B cell (primary cell): ENCODE results near the gene TPST1. TPM values are rescaled to one million over a fixed set of nuclear protein-coding genes. Genes with fewer than 3 reads are reported as not detected.

Experiments
- ATAC-seq: fragments of 200-7000 bp; cut with Tn5 transposase; one replicate; pipeline ENCODE4 v1.10.0; 2021; ENCODE audit warnings: low read depth, mild to moderate bottlenecking, moderate number of reproducible peaks, moderate library complexity
- CTCF ChIA-PET: fragments of 350-600 bp; sonication (Branson Sonifier 250); formaldehyde crosslinking; loops from one replicate; lab custom pipeline; 2021; ENCODE audit warnings: antibody characterized with exemption, inconsistent platforms; lab: Charles Lee
- POLR2A ChIA-PET: fragments of 350-600 bp; sonication (Branson Sonifier 250); formaldehyde crosslinking; loops from one replicate; lab custom pipeline; 2021; ENCODE audit warnings: antibody characterized with exemption; lab: Charles Lee
- DNase-seq: peaks from one replicate; pipeline ENCODE4 v3.0.0; 2013
- H2AFZ ChIP-seq: 2 replicates; pipeline ENCODE4 v1.6.1; 2012; ENCODE audit warnings: mild to moderate bottlenecking, low read depth, low read length; ENCODE audit not compliant: insufficient read depth, poor library complexity, severe bottlenecking
- H3K27ac ChIP-seq, 2 donors: 1 replicate in 1 of 2; 2 replicates in 1 of 2; pipeline ENCODE4 v1.5.1; 2012 to 2013; ENCODE audit warnings: low read length in 2 of 2, mild to moderate bottlenecking in 2 of 2, moderate library complexity in 1 of 2
- H3K27me3 ChIP-seq, 4 experiments: fragments of 200-600 bp in 1 of 4; sonication (generic) in 1 of 4; replicated peaks in 1 of 4; 1 replicate in 2 of 4; 2 replicates in 2 of 4; pipeline versions ENCODE4 v1.6.1 to v1.7.0; 2013 to 2016; ENCODE audit warnings: low read length in 3 of 4, mild to moderate bottlenecking in 2 of 4, mixed read lengths in 1 of 4, moderate library complexity in 1 of 4; ENCODE audit not compliant: insufficient read depth in 4 of 4, control insufficient read depth in 3 of 4; ENCODE audit errors: control extremely low read depth in 1 of 4
- H3K36me3 ChIP-seq, 2 experiments: replicated peaks in 1 of 2; 1 replicate in 1 of 2; 2 replicates in 1 of 2; pipeline versions ENCODE4 v1.6.1 to v1.7.1; 2013; ENCODE audit warnings: low read length in 1 of 2; ENCODE audit not compliant: insufficient read depth in 2 of 2, control insufficient read depth in 1 of 2; ENCODE audit errors: control extremely low read depth in 1 of 2, extremely low read depth in 1 of 2
- H3K4me1 ChIP-seq, 2 donors: fragments of 200-600 bp in 1 of 2; sonication (generic) in 1 of 2; 1 replicate in 1 of 2; 2 replicates in 1 of 2; pipeline versions ENCODE4 v1.5.1 to v1.6.1; 2013 to 2017; ENCODE audit warnings: low read length in 2 of 2; ENCODE audit not compliant: control insufficient read depth in 2 of 2, insufficient read depth in 2 of 2
- H3K4me2 ChIP-seq: replicated peaks from 2 replicates; pipeline ENCODE3; 2012; ENCODE audit warnings: mild to moderate bottlenecking, low read depth, low read length; ENCODE audit not compliant: poor library complexity, severe bottlenecking
- H3K4me3 ChIP-seq, 5 experiments: fragments of 200-600 bp in 1 of 5; sonication (generic) in 1 of 5; 1 replicate in 3 of 5; 2 replicates in 2 of 5; pipeline versions ENCODE4 v1.5.1 to v1.7.0; 2011 to 2016; ENCODE audit warnings: low read length in 4 of 5, mild to moderate bottlenecking in 4 of 5, low read depth in 2 of 5, control low read depth in 1 of 5, moderate library complexity in 1 of 5; ENCODE audit not compliant: insufficient read depth in 1 of 5; ENCODE audit errors: control extremely low read depth in 1 of 5, extremely low read depth in 1 of 5
- H3K79me2 ChIP-seq: fragments of 200-600 bp; sonication (generic); one replicate; pipeline ENCODE4 v1.6.0; 2016; ENCODE audit warnings: low read length; ENCODE audit not compliant: control insufficient read depth, insufficient read depth
- H3K9ac ChIP-seq: fragments of 200-600 bp; sonication (generic); 2 replicates; pipeline ENCODE4 v1.6.1; 2017; ENCODE audit warnings: mild to moderate bottlenecking, low read length, moderate library complexity
- H3K9me3 ChIP-seq, 3 donors: one replicate each; pipeline versions ENCODE4 v1.6.1 to v1.7.1; 2013; ENCODE audit warnings: low read length in 2 of 3; ENCODE audit not compliant: control insufficient read depth in 2 of 3, insufficient read depth in 1 of 3; ENCODE audit errors: control extremely low read depth in 1 of 3
- H4K20me1 ChIP-seq: 2 replicates; pipeline ENCODE4 v1.6.0; 2012; ENCODE audit warnings: mild to moderate bottlenecking, low read length; ENCODE audit not compliant: insufficient read depth, control insufficient read depth, poor library complexity, severe bottlenecking
- H3K27ac Mint-ChIP-seq: one replicate; pipeline ENCODE4 v1.8.0; 2021; ENCODE audit warnings: mixed read lengths
- H3K27me3 Mint-ChIP-seq: one replicate; pipeline ENCODE4 v1.8.0; 2021; ENCODE audit warnings: mixed read lengths
- H3K4me1 Mint-ChIP-seq: one replicate; pipeline ENCODE4 v1.8.0; 2021; ENCODE audit warnings: mixed read lengths
- H3K4me3 Mint-ChIP-seq: one replicate; pipeline ENCODE4 v1.8.0; 2021; ENCODE audit warnings: mixed read lengths
- H3K9me3 Mint-ChIP-seq: one replicate; pipeline ENCODE4 v1.8.0; 2022; ENCODE audit warnings: mixed read lengths; ENCODE audit not compliant: insufficient read depth
- CTCF ChIP-seq: fragments of 200-600 bp; IDR thresholded peaks from one replicate; pipeline ENCODE4 v1.8.0; 2022; ENCODE audit warnings: antibody characterized with exemption, mild to moderate bottlenecking
- EZH2 ChIP-seq: IDR thresholded peaks from 2 replicates; pipeline ENCODE4 v1.6.1; 2012; ENCODE audit warnings: borderline replicate concordance, low read depth, mild to moderate bottlenecking, moderate library complexity, low read length; ENCODE audit not compliant: insufficient read depth, poor library complexity, severe bottlenecking
- WGBS: methylation state at CpG from one replicate; pipeline ENCODE4 v1.1.5; 2013; ENCODE audit warnings: missing lambda C conversion rate; ENCODE audit not compliant: insufficient coverage; 5-methylcytosine and 5-hydroxymethylcytosine counted together
- intact Hi-C: fragments of 100-400 bp; cut with micrococcal nuclease; formaldehyde crosslinking; loops from one replicate; pipeline ENCODE4 v1.10.0; 2022
- polyA plus RNA-seq: library from polyadenylated mRNA; depleted of rRNA; stranded (reverse); fragments of >200 nt; gene quantifications from 2 replicates; pipeline ENCODE4 v1.2.3, GENCODE V29; 2012
- total RNA-seq, 2 donors: library from RNA; stranded (reverse); fragments of 120-200 nt in 1 of 2; gene quantifications; 1 replicate in 1 of 2; 2 replicates in 1 of 2; pipeline versions ENCODE4 v1.2.3 to v1.2.4, GENCODE V29; 2013 to 2022

The TPST1 gene
- total and polyA plus RNA-seq, 2 donors (not counting 1 experiment from before 2014, with no cell fraction given): 13.0 to 17.0 TPM

DNA sequence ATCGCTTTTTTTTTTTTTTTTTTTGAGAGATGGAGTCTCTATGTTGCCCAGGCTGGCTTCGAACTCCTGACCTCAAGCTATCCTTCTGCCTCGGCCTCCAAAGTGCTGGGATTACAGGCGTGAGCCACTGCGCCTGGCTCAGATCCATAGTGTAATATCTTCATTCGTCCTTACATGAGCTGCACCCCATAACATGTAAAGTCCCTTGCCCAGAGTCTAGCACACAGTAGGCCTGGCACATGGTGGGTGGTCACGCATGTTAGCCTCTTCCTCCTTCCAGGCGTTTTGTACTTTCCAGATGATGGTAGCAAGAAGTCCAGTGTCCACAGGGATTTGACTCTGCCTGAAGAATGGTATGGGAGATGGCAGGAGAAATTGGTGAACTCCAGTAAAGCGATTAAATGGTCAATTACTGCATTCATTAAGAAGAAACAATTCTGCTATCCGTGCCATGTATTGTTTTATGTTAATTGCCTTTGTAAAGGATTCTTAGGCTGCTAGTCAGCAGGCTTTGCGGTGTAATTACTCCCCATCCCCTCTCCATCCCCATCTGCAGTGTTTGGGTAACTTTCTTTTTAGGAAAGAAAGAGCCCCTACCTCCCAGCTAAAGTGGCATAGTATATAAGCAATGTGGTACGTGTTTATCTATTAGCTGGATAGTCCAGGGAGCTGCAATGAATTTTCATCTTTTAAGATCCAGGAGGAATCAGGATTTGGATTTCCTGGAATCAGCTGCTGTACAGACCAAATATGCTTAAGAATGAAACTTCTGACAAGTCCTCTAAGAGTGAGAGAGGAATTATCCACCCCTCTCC, 1.2 kb downstream of the TPST1 start:
- Histone ChIP-seq H3K4me2 (peak overlapping the region; percentile 91), H3K79me2 (peaks cover 34% of the 10 kb centered on the region), H3K36me3 (peaks cover 0 to 4% of the 10 kb centered on the region in 2 experiments), H2AFZ (peak overlapping the region; percentile 74), H3K4me1 (peaks cover 40 to 41% of the 10 kb centered on the region in 2 donors), H3K9me3 (no peaks in the 10 kb centered on the region), H3K9ac (peak overlapping the region; percentile 79), H4K20me1 (peaks cover 11% of the 10 kb centered on the region), H3K27me3 (peaks cover 0 to 4% (median 1%) of the 10 kb centered on the region in 4 experiments), H3K4me3 (peak overlapping the region; percentile 66 to 87 (median 75)), H3K27ac (peak overlapping the region in 1 of 2 donors; percentile 84)
- ChIA-PET POLR2A (no interaction called here), CTCF (interaction anchor here (0.6 to 0.7 kb wide), 2 partner anchors 37 to 92 kb away, joined by 3 read pairs; partner anchors contain the start of gene CRCP)
- Mint-ChIP-seq H3K27me3 (no peaks in the 10 kb centered on the region), H3K4me3 (peak overlapping the region; percentile 96), H3K27ac (peak overlapping the region; percentile 92), H3K4me1 (peaks cover 41% of the 10 kb centered on the region), H3K9me3 (no peaks in the 10 kb centered on the region)
- peak; percentile 22 for DNase-seq
- WGBS: 78% methylated on average over 6 of the region's 12 CpGs
- intact Hi-C loops: no loop called here
- TF ChIP-seq CTCF: no peak
- no peak for TF ChIP-seq EZH2
- no peak for ATAC-seq

- H3K9me3 ChIP-seq: no peaks in the 10 kb centered on the region
- peak overlapping the region; percentile 1 to 87 (median 27) for H3K4me3 ChIP-seq
- H3K4me2 ChIP-seq: peak overlapping the region; percentile 91
- peaks cover 0 to 4% of the 10 kb centered on the region in 2 experiments for H3K36me3 ChIP-seq
- peaks cover 11% of the 10 kb centered on the region for H4K20me1 ChIP-seq
- Mint-ChIP-seq H3K9me3 (no peaks in the 10 kb centered on the region), H3K27me3 (no peaks in the 10 kb centered on the region), H3K4me1 (peaks cover 41% of the 10 kb centered on the region), H3K27ac (peak overlapping the region; percentile 72), H3K4me3 (peak overlapping the region; percentile 96)
- peaks cover 40 to 41% of the 10 kb centered on the region in 2 donors for H3K4me1 ChIP-seq
- ChIA-PET CTCF (interaction anchor here (0.6 kb wide), 1 partner anchor 36 kb away, joined by 3 read pairs; no protein-coding TSS in a partner anchor), POLR2A (interaction anchor here (0.6 kb wide), 1 partner anchor 14 kb away, joined by 8 read pairs; no protein-coding TSS in a partner anchor)
- H2AFZ ChIP-seq: peak overlapping the region; percentile 41
- peaks cover 0 to 4% (median 1%) of the 10 kb centered on the region in 4 experiments for H3K27me3 ChIP-seq
- DNase-seq (no peak), ATAC-seq (no peak)
- no peak for TF ChIP-seq EZH2
- TF ChIP-seq CTCF: no peak
- intact Hi-C loops: no loop called here
- H3K79me2 ChIP-seq: peaks cover 34% of the 10 kb centered on the region
- 42% methylated on average over 1 of the region's 5 CpGs for WGBS
- H3K27ac ChIP-seq: peak overlapping the region; percentile 44 to 56
- H3K9ac ChIP-seq: peak overlapping the region; percentile 79
Observed at GRCh38 chr7:66206934-66207240, 1.8 kb downstream of the TPST1 start.
